GM10266 (cell line): Measurements from ENCODE around the gene AMACR.
A peak's percentile ranks its signal among the peaks of the same experiment; 100 is the strongest.

ENCODE experiments used
- DNase-seq: peaks from one replicate; pipeline ENCODE4 v3.0.0; 2012; ENCODE audit errors: extremely low spot score
- CTCF ChIP-seq: IDR thresholded peaks from 2 replicates; pipeline ENCODE4 v1.5.1; 2012; ENCODE audit warnings: mild to moderate bottlenecking, low read depth; ENCODE audit not compliant: control insufficient read depth, insufficient read depth; ENCODE audit errors: missing control alignments

AMACR gene

GRCh38 chr5:33937017-33937706 is 70.7 kb downstream of the AMACR start:
- TF ChIP-seq CTCF, result no peak
- peak; percentile 27 for DNase-seq

- peak; percentile 40 for DNase-seq
- TF ChIP-seq CTCF, result no peak
Measured at GRCh38 chr5:33936381-33937016, 71.4 kb downstream of the AMACR start, which contains the start of gene RXFP3. Gene RXFP3 (plus strand): TSS chr5:33936386. CDS start chr5:33936741, 355 bp downstream.
